NT2/D1 (cell line): Measurements from ENCODE around the gene PLEKHB1.
"Not testable (repeated sequence)": the region's sequence is repeated elsewhere in the genome, so short reads cannot be mapped to it uniquely, and the experiment has no call there.

Experiments
- DNase-seq: peaks from one replicate; pipeline ENCODE4 v3.0.0-alpha.2; 2011; ENCODE audit warnings: low read depth, low spot score
- H3K27me3 ChIP-seq: 2 replicates; pipeline ENCODE4 v1.6.0; 2011; ENCODE audit warnings: mild to moderate bottlenecking; ENCODE audit not compliant: insufficient read length, insufficient read depth
- H3K36me3 ChIP-seq: 2 replicates; pipeline ENCODE4 v1.6.1; 2011; ENCODE audit warnings: mild to moderate bottlenecking, low read length, mixed read lengths; ENCODE audit not compliant: insufficient read depth, insufficient read length
- H3K4me1 ChIP-seq: 2 replicates; pipeline ENCODE4 v1.5.1; 2011; ENCODE audit not compliant: insufficient read depth, insufficient read length
- H3K4me3 ChIP-seq: 2 replicates; pipeline ENCODE4 v1.5.1; 2011; ENCODE audit warnings: low read depth; ENCODE audit not compliant: insufficient read length
- H3K9ac ChIP-seq: 2 replicates; pipeline ENCODE4 v1.6.0; 2011; ENCODE audit warnings: low read depth; ENCODE audit not compliant: insufficient read length
- H3K9me3 ChIP-seq: 2 replicates; pipeline ENCODE4 v1.5.1; 2011; ENCODE audit warnings: mild to moderate bottlenecking, low read length; ENCODE audit not compliant: insufficient read depth
- SUZ12 ChIP-seq: IDR thresholded peaks from 2 replicates; pipeline ENCODE4 v1.6.1; 2011; ENCODE audit not compliant: insufficient read length, insufficient read depth; ENCODE audit errors: extremely low read depth
- YY1 ChIP-seq: IDR thresholded peaks from 2 replicates; pipeline ENCODE4 v1.6.1; 2011; ENCODE audit not compliant: insufficient read length, insufficient read depth
- ZNF274 ChIP-seq: IDR thresholded peaks from 2 replicates; pipeline ENCODE4 v1.6.1; 2011; ENCODE audit warnings: mild to moderate bottlenecking, low read depth, low read length

Gene PLEKHB1

DNA sequence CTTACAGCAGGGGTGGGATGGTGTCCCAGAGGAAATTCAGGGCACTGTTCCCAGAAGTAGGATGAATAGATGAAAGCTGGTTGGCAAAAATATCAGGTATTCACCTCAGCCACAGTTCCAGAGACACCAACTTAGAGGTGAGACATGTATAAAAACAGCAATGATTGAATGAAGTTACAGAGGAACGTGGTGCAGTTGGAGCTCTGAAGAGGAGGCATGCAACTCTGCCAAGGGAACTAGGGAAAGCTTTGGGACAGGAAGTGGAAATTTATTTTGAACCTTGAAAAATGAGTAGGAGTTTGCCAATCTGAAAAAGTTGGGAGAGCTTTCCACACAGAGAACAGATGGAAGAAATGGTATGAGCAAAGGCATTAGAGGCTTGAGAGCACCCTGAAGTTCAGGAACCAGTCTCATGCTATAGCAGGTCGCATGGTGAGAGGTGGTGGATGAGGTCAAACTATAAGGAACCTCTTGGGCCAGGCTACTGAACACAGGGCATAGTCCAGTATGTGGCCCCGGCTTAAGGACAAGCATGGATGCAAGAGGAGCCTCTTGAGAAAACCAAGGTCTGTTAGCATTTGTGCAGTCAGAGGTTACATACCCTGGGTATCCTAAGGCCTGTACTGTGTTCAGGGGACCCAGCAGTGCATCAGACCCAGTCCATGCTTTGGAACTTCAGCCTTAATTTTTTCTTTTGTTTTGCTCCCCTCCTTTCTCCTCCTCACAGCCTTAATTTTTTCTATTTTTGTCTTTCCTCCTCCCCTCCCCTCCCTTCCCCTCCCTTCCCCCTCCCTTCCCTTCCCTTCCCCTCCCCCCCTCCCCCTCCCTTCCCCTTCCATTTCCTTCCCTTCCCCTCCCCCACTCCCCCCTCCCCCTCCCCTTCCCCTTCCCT, 17.5 kb downstream of the PLEKHB1 start:
- Histone ChIP-seq H3K4me1 (no peaks in the 10 kb centered on the region), H3K36me3 (no peaks in the 10 kb centered on the region), H3K4me3 (no peak overlapping the region), H3K9ac (no peak overlapping the region), H3K9me3 (no peaks in the 10 kb centered on the region), H3K27me3 (peaks cover 10% of the 10 kb centered on the region)
- TF ChIP-seq YY1, result no peak
- TF ChIP-seq SUZ12, result no peak
- no peak for TF ChIP-seq ZNF274
- no peak for DNase-seq

DNA sequence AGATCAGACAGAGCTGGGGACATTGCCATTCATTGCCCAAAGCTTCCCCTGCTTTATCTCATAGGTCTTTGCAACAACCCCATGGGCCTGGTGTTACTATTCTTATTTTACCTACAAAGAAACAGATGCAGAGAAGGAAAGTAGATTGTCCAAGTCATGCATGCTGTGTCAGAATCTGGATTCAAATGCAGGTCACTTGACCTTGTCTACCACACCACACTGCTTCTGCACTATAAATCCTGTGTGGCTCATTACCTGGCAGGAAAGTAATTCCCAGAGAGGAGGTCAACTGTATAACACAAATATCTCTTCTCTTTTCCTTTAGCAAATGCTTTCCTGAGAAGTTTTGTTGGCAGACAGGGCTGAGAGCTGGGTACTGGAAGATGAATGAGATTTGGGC, 18.5 kb downstream of the PLEKHB1 start:
- Histone ChIP-seq H3K27me3 (peaks cover 10% of the 10 kb centered on the region), H3K36me3 (no peaks in the 10 kb centered on the region), H3K9me3 (no peaks in the 10 kb centered on the region), H3K4me3 (no peak overlapping the region), H3K4me1 (no peaks in the 10 kb centered on the region), H3K9ac (no peak overlapping the region)
- no peak for DNase-seq
- no peak for TF ChIP-seq SUZ12
- no peak for TF ChIP-seq YY1
- TF ChIP-seq ZNF274, result no peak

DNA sequence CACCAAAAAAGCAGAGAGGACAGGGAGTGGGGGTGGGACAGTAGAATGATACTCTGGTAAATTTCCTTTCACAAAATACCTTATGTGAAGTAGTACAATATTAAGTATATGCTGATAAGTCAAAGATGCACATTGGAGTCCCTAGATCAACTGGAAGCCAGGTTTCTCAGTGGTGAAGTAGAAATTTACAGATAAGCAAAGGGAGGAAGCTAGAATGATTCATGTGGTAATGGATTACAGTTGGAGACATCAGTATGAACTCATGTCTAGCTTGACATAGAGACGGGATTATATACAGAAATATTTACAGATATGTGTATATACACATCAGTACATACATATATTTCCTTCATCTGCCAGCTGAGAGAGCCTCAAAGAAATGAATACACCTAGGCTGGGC, 21.5 kb downstream of the PLEKHB1 start:
- Histone ChIP-seq H3K9ac (no peak overlapping the region), H3K4me1 (no peaks in the 10 kb centered on the region), H3K9me3 (no peaks in the 10 kb centered on the region), H3K4me3 (no peak overlapping the region), H3K27me3 (no peaks in the 10 kb centered on the region), H3K36me3 (no peaks in the 10 kb centered on the region)
- no peak for DNase-seq
- TF ChIP-seq ZNF274, result no peak
- no peak for TF ChIP-seq YY1

DNA sequence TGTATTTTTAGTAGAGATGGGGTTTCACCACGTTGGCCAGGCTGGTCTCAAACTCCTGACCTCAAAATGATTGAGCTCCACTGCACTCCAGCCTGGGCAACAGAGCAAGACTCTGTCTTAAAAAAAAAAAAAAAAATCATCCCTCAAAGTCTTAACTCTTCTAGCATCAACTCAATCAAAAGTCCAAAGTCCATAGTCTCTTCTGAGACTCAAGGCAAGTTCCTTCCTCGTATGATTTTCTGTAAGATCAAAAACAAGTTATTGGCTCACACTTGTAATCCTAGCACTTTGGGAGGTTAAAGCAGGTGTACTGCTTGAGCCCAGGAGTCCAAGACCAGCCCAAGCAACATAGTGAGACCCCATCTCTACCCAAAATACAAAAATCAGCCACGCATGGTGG, 24.4 kb downstream of the PLEKHB1 start:
- no peaks in the 10 kb centered on the region for H3K4me1 ChIP-seq
- H3K36me3 ChIP-seq, result peaks cover 3% of the 10 kb centered on the region
- no peak overlapping the region for H3K4me3 ChIP-seq
- DNase-seq, result no peak
- no peaks in the 10 kb centered on the region for H3K9me3 ChIP-seq
- H3K27me3 ChIP-seq, result no peaks in the 10 kb centered on the region
- TF ChIP-seq SUZ12 (no peak), ZNF274 (no peak), YY1 (no peak)
- H3K9ac ChIP-seq, result no peak overlapping the region

DNA sequence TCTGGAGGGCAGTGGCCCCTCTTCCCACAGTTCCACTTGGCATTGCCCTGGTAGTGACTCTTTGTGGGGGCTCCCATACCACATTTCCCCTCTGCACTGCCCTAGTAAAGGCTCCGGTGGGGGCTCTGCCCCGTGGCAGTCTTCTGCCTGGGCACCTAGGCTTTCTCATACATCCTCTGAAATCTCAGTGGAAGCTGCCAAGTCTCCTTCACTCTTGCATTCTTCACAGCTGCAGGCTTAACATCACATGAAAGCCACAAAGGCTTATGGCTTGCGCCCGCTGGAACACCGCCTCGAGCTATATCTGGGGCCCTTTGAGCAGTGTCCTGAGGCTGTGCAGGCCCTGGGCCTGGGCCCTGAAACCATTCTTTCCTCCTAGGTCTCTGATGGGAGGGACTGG, 25.3 kb downstream of the PLEKHB1 start:
- Histone ChIP-seq H3K4me1 (no peaks in the 10 kb centered on the region), H3K4me3 (no peak overlapping the region), H3K9ac (no peak overlapping the region), H3K9me3 (no peaks in the 10 kb centered on the region), H3K36me3 (peaks cover 3% of the 10 kb centered on the region), H3K27me3 (no peaks in the 10 kb centered on the region)
- TF ChIP-seq SUZ12, result no peak
- no peak for TF ChIP-seq ZNF274
- TF ChIP-seq YY1, result no peak
- DNase-seq, result no peak

DNA sequence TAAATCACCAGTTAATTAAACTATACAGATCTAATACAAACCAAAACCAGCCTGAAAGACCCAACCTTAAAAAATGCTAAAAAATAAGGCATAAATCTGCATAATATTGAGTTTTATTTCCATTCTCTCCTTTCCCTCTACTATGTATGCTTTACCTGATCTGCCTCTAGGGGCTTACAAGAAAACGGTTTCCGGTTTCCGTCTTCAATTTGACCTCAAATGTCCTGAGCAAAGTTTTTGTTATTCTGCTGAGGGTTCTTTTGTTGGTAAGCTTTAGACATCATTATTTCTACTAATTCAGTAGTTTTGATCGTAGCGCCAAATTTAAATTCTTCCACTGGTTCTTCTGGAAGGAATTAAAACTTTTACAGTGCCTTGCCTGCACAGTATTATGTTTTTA, 30.2 kb downstream of the PLEKHB1 start:
- not testable (repeated sequence) for H3K9me3 ChIP-seq, H3K4me3 ChIP-seq, H3K4me1 ChIP-seq, H3K9ac ChIP-seq, H3K27me3 ChIP-seq, DNase-seq
- peaks cover 19% of the 10 kb centered on the region for H3K36me3 ChIP-seq

DNA sequence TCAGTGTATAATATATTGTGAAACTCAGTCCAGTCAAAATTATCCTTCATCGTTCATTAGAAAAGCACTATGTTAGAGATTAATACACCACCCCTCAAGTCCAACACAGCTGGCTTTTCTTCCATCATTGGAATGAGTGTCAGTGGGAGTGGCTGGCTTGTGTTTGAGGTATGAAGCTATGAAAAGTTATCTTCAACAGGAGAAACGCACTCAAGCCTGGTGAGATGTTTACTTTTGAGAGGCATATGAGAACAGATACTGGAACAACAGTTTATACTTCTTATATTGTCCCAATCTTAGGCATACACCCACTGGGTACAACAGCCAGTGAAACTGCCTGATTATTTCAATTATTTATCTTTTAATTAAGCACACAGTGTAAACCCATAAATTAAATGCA, 34.3 kb downstream of the PLEKHB1 start:
- no peak for DNase-seq
- H3K27me3 ChIP-seq, result no peaks in the 10 kb centered on the region
- no peaks in the 10 kb centered on the region for H3K9me3 ChIP-seq
- H3K9ac ChIP-seq, result no peak overlapping the region
- no peak for TF ChIP-seq SUZ12
- TF ChIP-seq YY1, result no peak
- TF ChIP-seq ZNF274, result no peak
- no peak overlapping the region for H3K4me3 ChIP-seq
- no peaks in the 10 kb centered on the region for H3K4me1 ChIP-seq
- H3K36me3 ChIP-seq, result peaks cover 16% of the 10 kb centered on the region
